GM18870 (cell line): ENCODE measurements around the gene SHROOM3.

Source experiments
- ATAC-seq: cut with Tn5 transposase; IDR thresholded peaks from one replicate; pipeline ENCODE4 v1.9.1; 2021; ENCODE audit warnings: moderate library complexity; ENCODE audit not compliant: unreplicated experiment

SHROOM3 gene

GRCh38 chr4:76585897-76586360 lies 150.9 kb downstream of the SHROOM3 start:
- ATAC-seq: peak; percentile 57

- no peak for ATAC-seq
Measured at GRCh38 chr4:76588274-76588673, 153.2 kb downstream of the SHROOM3 start.

GRCh38 chr4:76589402-76589801 lies 154.4 kb downstream of the SHROOM3 start:
- no peak for ATAC-seq

GRCh38 chr4:76589872-76590797 lies 155.1 kb downstream of the SHROOM3 start:
- no peak for ATAC-seq

- no peak for ATAC-seq
Measured at GRCh38 chr4:76590798-76591281, 155.8 kb downstream of the SHROOM3 start.

DNA sequence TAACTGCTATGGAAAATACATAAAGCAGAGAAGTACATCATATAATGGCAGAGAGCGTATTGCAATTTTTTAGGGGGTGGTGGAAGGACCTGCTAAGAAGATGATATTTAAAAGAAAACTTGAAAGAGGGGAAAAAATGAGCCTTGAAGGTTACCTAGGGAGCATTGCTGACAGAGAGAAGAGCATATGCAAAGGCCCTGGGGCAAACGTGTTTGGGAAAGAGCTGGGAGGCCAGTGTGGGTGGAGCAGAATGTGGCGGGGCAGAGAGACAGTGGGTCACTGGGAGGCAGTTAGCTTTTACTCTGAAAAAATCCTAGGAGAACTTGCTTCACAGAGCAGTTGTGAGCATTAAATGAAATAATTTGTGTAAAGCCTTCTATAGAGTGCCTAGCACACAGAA lies 157.0 kb downstream of the SHROOM3 start:
- ATAC-seq: no peak

DNA sequence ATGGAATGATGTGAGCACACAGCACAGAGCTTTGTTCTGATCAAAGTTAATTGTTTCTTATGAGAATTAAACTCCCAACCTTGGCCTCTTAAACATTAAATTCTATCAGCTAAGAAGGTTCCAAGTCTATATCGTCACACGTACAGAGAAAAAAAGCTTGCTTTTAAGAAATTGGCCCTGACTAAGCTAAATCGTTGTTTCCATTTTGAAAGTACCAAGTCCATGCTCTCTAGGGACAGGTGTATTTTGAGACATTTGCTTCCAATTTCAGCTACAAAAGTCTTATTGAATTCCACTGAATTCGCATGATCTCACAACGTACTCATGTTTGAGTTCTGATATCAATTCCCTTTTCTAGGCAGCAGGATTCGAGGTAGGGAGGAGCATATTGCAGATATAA lies 157.4 kb downstream of the SHROOM3 start:
- ATAC-seq: no peak

GRCh38 chr4:76594173-76594572 lies 159.1 kb downstream of the SHROOM3 start:
- no peak for ATAC-seq

DNA sequence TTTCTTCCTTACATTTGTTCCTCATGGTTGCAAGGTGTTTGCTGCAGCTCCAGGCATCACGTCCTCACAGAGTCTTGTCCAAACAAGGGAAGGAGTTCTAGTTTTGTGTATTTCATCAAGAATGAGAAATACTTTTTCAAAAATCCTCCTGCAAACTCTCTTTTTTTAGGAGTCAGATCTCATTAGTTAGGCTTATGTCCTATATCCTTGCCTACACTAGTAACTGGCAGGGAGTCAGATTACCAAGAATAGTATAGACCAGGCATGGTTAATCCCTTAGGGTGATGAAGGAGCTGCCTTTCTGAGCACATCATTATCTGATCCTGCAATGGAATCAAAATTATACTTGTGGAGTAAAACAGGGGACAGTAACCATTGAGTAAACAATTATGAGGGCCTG lies 160.4 kb downstream of the SHROOM3 start:
- no peak for ATAC-seq

DNA sequence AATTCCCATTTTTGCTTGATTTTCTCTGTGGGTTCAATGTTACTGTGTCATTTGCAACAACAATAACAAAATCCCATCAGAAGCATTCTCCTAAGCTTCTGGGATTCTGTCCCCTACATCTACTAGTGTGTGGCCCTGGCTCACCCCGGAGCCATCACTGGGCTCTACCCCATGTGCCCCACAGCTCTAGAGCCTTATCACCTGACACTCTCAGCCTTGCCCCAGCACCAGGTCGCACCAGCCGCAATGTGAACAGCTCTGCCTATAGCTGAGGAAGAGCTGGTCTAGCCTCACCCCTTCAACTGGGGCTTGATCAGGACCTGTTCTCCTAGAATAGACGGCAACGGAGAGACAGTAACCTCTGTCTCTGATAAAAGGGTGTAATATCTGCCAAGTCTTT lies 161.7 kb downstream of the SHROOM3 start:
- ATAC-seq: no peak

DNA sequence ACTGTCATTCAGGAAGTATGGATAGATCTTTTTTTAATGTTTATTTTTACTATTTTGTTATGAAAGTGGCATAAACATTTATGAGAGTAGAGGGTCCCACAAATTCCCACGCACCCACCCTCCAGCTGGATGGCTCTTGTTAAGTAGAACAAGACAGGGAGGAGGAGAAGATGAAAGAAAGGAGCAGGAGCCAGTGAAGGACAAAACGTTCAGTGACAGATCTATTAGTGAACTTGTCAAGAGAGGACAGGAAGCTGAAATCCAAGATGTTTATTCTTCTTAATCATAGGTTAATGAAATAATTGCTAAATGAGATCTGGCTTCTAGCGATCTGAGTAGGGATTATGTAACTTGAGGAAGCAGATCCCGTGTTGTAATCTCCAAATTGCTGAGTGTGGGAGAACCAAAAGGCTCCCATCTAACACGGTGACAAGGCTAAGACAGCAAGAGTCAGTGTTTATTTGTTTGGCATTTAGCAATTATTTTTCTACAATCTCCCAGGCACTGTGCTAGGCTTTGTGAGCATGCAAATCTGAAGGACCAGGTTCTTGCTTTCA lies 162.5 kb downstream of the SHROOM3 start:
- ATAC-seq: no peak

GRCh38 chr4:76600447-76600846 lies 165.4 kb downstream of the SHROOM3 start:
- ATAC-seq: no peak

GRCh38 chr4:76601791-76602190 lies 166.8 kb downstream of the SHROOM3 start:
- ATAC-seq: no peak

DNA sequence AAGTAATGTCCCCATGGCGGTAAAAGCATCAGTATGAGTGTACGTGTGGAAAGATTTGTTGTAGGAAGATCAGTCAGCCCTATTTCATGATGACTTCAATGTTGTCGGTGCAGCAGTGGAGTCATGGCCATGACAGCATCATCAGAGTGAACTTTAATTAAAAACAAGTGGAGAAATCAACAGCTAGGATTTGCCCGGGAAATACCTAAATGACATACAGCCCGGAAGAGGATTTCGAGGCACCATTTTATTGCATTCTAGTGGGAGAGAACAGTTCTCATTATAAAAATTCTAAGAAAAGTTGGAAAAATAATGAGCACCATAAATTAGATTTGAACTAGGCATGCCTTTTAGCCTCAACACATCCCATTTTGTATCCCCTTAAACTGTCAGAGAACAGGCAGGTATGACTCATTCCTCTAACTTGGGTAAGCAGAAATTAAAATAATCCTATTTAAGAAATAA lies 170.1 kb downstream of the SHROOM3 start:
- no peak for ATAC-seq

GRCh38 chr4:76606645-76607265 lies 171.7 kb downstream of the SHROOM3 start:
- ATAC-seq: no peak

GRCh38 chr4:76607266-76607799 lies 172.3 kb downstream of the SHROOM3 start:
- ATAC-seq: peak; percentile 95

GRCh38 chr4:76607846-76608245 lies 172.8 kb downstream of the SHROOM3 start:
- ATAC-seq: no peak

GRCh38 chr4:76608549-76608948 lies 173.5 kb downstream of the SHROOM3 start:
- peak; percentile 38 for ATAC-seq

- no peak for ATAC-seq
Measured at GRCh38 chr4:76610751-76611547, 175.9 kb downstream of the SHROOM3 start.

DNA sequence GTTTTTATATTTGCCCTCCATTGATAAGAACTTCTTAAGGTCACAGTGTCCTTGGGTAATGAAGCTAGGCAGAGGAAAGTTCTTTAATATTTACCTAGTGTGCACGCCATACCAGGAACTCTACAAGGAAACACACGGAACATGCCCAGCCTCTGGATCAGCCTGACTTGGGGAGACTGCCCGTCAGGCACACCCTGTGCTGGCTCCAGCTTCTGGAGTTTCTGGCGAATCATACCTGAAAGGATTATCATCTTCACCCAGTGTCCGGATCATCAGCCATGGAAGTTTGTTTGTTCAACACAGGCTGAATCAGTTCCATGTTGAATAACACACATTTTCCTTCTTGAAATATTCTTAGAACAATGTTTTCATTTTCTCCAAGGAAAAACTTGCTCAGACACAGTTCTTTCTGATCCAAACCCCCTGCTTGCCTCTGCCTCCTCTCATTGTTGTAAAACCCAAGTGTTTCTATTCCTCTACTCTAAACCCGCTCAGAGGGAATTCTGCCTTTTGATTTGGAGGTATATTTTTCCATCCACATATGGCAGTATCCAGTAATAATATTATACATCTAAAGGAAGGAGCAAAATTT lies 176.7 kb downstream of the SHROOM3 start:
- ATAC-seq: no peak
